Keratinocyte (primary cell): ENCODE measurements around the gene GAS2. TPM values are rescaled to one million over a fixed set of nuclear protein-coding genes. Genes with fewer than 3 reads are reported as not detected.

Source experiments
- DNase-seq: peaks from one replicate; pipeline ENCODE4 v3.0.0-alpha.2; 2011; ENCODE audit warnings: low read depth, missing footprints, low spot score
- FAIRE-seq: peaks from 2 replicates; lab custom pipeline; 2011; peaks lifted over from hg19 to GRCh38; lab: Jason Lieb, UNC
- H2AFZ ChIP-seq: 2 replicates; pipeline ENCODE4 v1.6.0; 2012; ENCODE audit warnings: low read length, control low read depth, inconsistent platforms; ENCODE audit not compliant: control insufficient read depth
- H3K27ac ChIP-seq: 2 replicates; pipeline ENCODE4 v1.5.1; 2011; ENCODE audit warnings: low read length; ENCODE audit not compliant: control insufficient read depth, insufficient read depth
- H3K27me3 ChIP-seq: 3 replicates; pipeline ENCODE4 v1.6.0; 2011; ENCODE audit warnings: low read length; ENCODE audit not compliant: control insufficient read depth, insufficient read depth; ENCODE audit errors: extremely low read depth
- H3K36me3 ChIP-seq, 2 experiments: 2 replicates in 1 of 2; 3 replicates in 1 of 2; pipeline ENCODE4 v1.5.1; 2011; ENCODE audit warnings: low read length in 2 of 2, mild to moderate bottlenecking in 1 of 2; ENCODE audit not compliant: control insufficient read depth in 2 of 2, insufficient read depth in 2 of 2; ENCODE audit errors: extremely low read depth in 1 of 2
- H3K4me1 ChIP-seq: 3 replicates; pipeline ENCODE4 v1.5.1; 2011; ENCODE audit warnings: low read length; ENCODE audit not compliant: control insufficient read depth, insufficient read depth; ENCODE audit errors: extremely low read depth
- H3K4me2 ChIP-seq: 3 replicates; pipeline ENCODE4 v1.6.0; 2011; ENCODE audit warnings: low read depth, low read length; ENCODE audit not compliant: control insufficient read depth, insufficient read depth; ENCODE audit errors: extremely low read depth
- H3K4me3 ChIP-seq, 3 experiments: fragments of 200-600 bp in 1 of 3; sonication (generic) in 1 of 3; 2 replicates in 2 of 3; 3 replicates in 1 of 3; pipeline ENCODE4 v1.5.1; 2011 to 2016; ENCODE audit warnings: low read length in 3 of 3, mild to moderate bottlenecking in 3 of 3, control low read depth in 2 of 3, inconsistent platforms in 1 of 3, low read depth in 1 of 3, mixed read lengths in 1 of 3, mixed run types in 1 of 3, moderate library complexity in 1 of 3; ENCODE audit not compliant: control insufficient read depth in 2 of 3, insufficient read depth in 2 of 3; ENCODE audit errors: extremely low read depth in 1 of 3
- H3K79me2 ChIP-seq: 2 replicates; pipeline ENCODE4 v1.6.0; 2012; ENCODE audit warnings: low read length; ENCODE audit not compliant: control insufficient read depth, insufficient read depth
- H3K9ac ChIP-seq: 3 replicates; pipeline ENCODE4 v1.6.0; 2011; ENCODE audit warnings: low read length; ENCODE audit not compliant: control insufficient read depth, insufficient read depth; ENCODE audit errors: extremely low read depth
- H3K9me1 ChIP-seq: 3 replicates; pipeline ENCODE4 v1.6.0; 2011; ENCODE audit warnings: low read length; ENCODE audit not compliant: control insufficient read depth, insufficient read depth; ENCODE audit errors: extremely low read depth
- H3K9me3 ChIP-seq: 2 replicates; pipeline ENCODE4 v1.5.1; 2012; ENCODE audit warnings: low read depth, low read length; ENCODE audit not compliant: control insufficient read depth
- H4K20me1 ChIP-seq: 3 replicates; pipeline ENCODE4 v1.6.0; 2011; ENCODE audit warnings: low read length; ENCODE audit not compliant: control insufficient read depth, insufficient read depth; ENCODE audit errors: extremely low read depth
- CTCF ChIP-seq, 3 experiments: IDR thresholded peaks in 1 of 3; conservative IDR thresholded peaks in 1 of 3; optimal IDR thresholded peaks in 1 of 3; 2 replicates in 2 of 3; 3 replicates in 1 of 3; pipeline versions ENCODE3 to v1.5.1; 2011; ENCODE audit warnings: low read length in 3 of 3, mild to moderate bottlenecking in 3 of 3, moderate library complexity in 2 of 3, control low read depth in 1 of 3, inconsistent platforms in 1 of 3; ENCODE audit not compliant: insufficient read depth in 2 of 3; ENCODE audit errors: extremely low read depth in 1 of 3
- EZH2 ChIP-seq: IDR thresholded peaks from one replicate; pipeline ENCODE4 v1.6.1; 2012; ENCODE audit warnings: inconsistent platforms, mild to moderate bottlenecking, low read length, moderate library complexity
- dilution Hi-C: fragments of 300-500 bp; cut with MboI; formaldehyde crosslinking; loops from one replicate; pipeline ENCODE4 v1.7.0; 2020; ENCODE audit warnings: low sequenced_read_pairs; ENCODE audit not compliant: extremely low pct_ligation_motif_present
- polyA minus RNA-seq, 3 experiments: library from RNA; depleted of rRNA, polyadenylated mRNA; stranded (reverse); fragments of >200 nt; gene quantifications; 1 replicate in 1 of 3; 2 replicates in 1 of 3; 3 replicates in 1 of 3; pipeline ENCODE4 v1.2.3, GENCODE V29; 2011
- polyA plus RNA-seq, 5 experiments: library from polyadenylated mRNA; depleted of rRNA in 3 of 5; stranded (reverse) in 3 of 5; stranded (forward) in 1 of 5; unstranded in 1 of 5; fragments of >200 nt; gene quantifications; 1 replicate in 1 of 5; 2 replicates in 3 of 5; 3 replicates in 1 of 5; pipeline versions ENCODE4 v1.2.1 to v1.2.3, GENCODE V29; 2011 to 2012; ENCODE audit warnings: missing spikeins in 2 of 5, low read depth in 1 of 5, low replicate concordance in 1 of 5

The GAS2 gene
- polyA plus RNA-seq = 0.62 to 0.96 TPM (median 0.64 TPM) in 3 replicates
- not detected for polyA plus RNA-seq (2011; ENCODE audit: low read depth)
- 0.96 and 1.1 TPM in 2 replicates for polyA plus RNA-seq (2011; cell fraction: cytosol; rRNA removed)
- 0.98 and 1.7 TPM in 2 replicates for polyA plus RNA-seq (2011; cell fraction: nucleus; rRNA removed)
- polyA plus RNA-seq (2012; ENCODE audit: low replicate concordance) = 0.71 and 0.81 TPM in 2 replicates
- polyA minus RNA-seq = 0.39 to 0.61 TPM (median 0.46 TPM) in 3 replicates
- polyA minus RNA-seq (2011; cell fraction: cytosol; rRNA and poly(A)+ RNA removed) = not detected
- 0.54 TPM in 1 of 2 replicates, not detected in the other for polyA minus RNA-seq (2011; cell fraction: nucleus; rRNA and poly(A)+ RNA removed)

- Histone ChIP-seq H3K9me1 (no peaks in the 10 kb centered on the region), H2AFZ (no peak within 1 kb of the TSS), H3K79me2 (no peaks in the 10 kb centered on the region), H3K27ac (no peak within 1 kb of the TSS), H3K27me3 (peaks cover 27% of the 10 kb centered on the region), H3K9me3 (no peaks in the 10 kb centered on the region), H3K4me2 (no peak within 1 kb of the TSS), H4K20me1 (no peaks in the 10 kb centered on the region), H3K9ac (no peak within 1 kb of the TSS), H3K4me3 (no peak within 1 kb of the TSS), H3K36me3 (no peaks in the 10 kb centered on the region), H3K4me1 (no peaks in the 10 kb centered on the region)
- DNase-seq (no peak), FAIRE-seq (no peak)
- TF ChIP-seq EZH2 (peak; percentile 56), CTCF (optimal IDR thresholded peaks at IDR 0.05 in 1 of 3, IDR thresholded peaks at IDR 0.05 in 1 of 3, conservative IDR thresholded peaks at IDR 0.05 in 1 of 3; ENCODE audit: extremely low read depth in 1 of 3, insufficient read depth in 2 of 3, low read length in 3 of 3) (no peak)
- dilution Hi-C loops = no loop called here
These were observed at the start of gene GAS2 for GRCh38 chr11:22666325-22666687. TSS of gene GAS2 (plus strand) at chr11:22666611. CDS start at chr11:22674870, 8,259 bp downstream.

- FAIRE-seq (no peak), DNase-seq (no peak)
These were observed 48.5 kb upstream of the GAS2 start for GRCh38 chr11:22617868-22618267.

More at GRCh38 chr11:22617868-22618267, 48.5 kb upstream of the GAS2 start:
- dilution Hi-C loops = no loop called here
- Histone ChIP-seq H3K9ac (no peak overlapping the region), H3K9me1 (no peaks in the 10 kb centered on the region), H3K79me2 (peaks cover 3% of the 10 kb centered on the region), H3K27ac (no peak overlapping the region), H3K4me3 (no peak overlapping the region), H3K4me1 (no peaks in the 10 kb centered on the region), H2AFZ (no peak overlapping the region), H3K36me3 (no peaks in the 10 kb centered on the region), H3K27me3 (no peaks in the 10 kb centered on the region), H3K4me2 (no peak overlapping the region), H4K20me1 (no peaks in the 10 kb centered on the region), H3K9me3 (no peaks in the 10 kb centered on the region)
- TF ChIP-seq CTCF (optimal IDR thresholded peaks at IDR 0.05 in 1 of 3, IDR thresholded peaks at IDR 0.05 in 1 of 3, conservative IDR thresholded peaks at IDR 0.05 in 1 of 3; ENCODE audit: extremely low read depth in 1 of 3, insufficient read depth in 2 of 3, low read length in 3 of 3) (no peak), EZH2 (no peak)
